WERI-Rb-1 (cell line): ENCODE data around the gene C12orf56.

ENCODE experiments used
- DNase-seq: peaks from one replicate; pipeline ENCODE4 v3.0.0-alpha.2; 2020
- H3K27ac ChIP-seq: fragments of 250-450 bp; sonication (Bioruptor Pico); 2 replicates; pipeline ENCODE4 v1.5.1; 2020; ENCODE audit warnings: mild to moderate bottlenecking, moderate library complexity
- H3K27me3 ChIP-seq: fragments of 250-450 bp; sonication (Bioruptor Pico); 2 replicates; pipeline ENCODE4 v1.5.1; 2021; ENCODE audit warnings: mild to moderate bottlenecking, low read depth, moderate library complexity; ENCODE audit not compliant: insufficient read depth, severe bottlenecking
- H3K36me3 ChIP-seq: fragments of 250-450 bp; sonication (Bioruptor Pico); 2 replicates; pipeline ENCODE4 v1.5.1; 2020; ENCODE audit warnings: mild to moderate bottlenecking, moderate library complexity
- H3K4me3 ChIP-seq: 2 replicates; pipeline ENCODE4 v1.5.1; 2011; ENCODE audit warnings: low read depth, mild to moderate bottlenecking, control low read depth, low read length
- H3K9me3 ChIP-seq: fragments of 250-450 bp; sonication (Bioruptor Pico); 2 replicates; pipeline ENCODE4 v1.5.1; 2021; ENCODE audit warnings: mild to moderate bottlenecking, moderate library complexity; ENCODE audit not compliant: severe bottlenecking
- CTCF ChIP-seq: IDR thresholded peaks from 2 replicates; pipeline ENCODE4 v1.5.1; 2011; ENCODE audit warnings: low read depth, mild to moderate bottlenecking, control low read depth, inconsistent platforms, low read length

The C12orf56 gene

GRCh38 chr12:64400041-64400440 is 9.5 kb upstream of the C12orf56 start:
- Histone ChIP-seq H3K36me3 (peaks cover 3% of the 10 kb centered on the region), H3K27ac (no peak overlapping the region), H3K27me3 (no peaks in the 10 kb centered on the region), H3K9me3 (no peaks in the 10 kb centered on the region), H3K4me3 (no peak overlapping the region)
- no peak for DNase-seq
- TF ChIP-seq CTCF: no peak

- Histone ChIP-seq H3K9me3 (no peaks in the 10 kb centered on the region), H3K27me3 (no peaks in the 10 kb centered on the region), H3K27ac (no peak overlapping the region), H3K4me3 (no peak overlapping the region), H3K36me3 (no peaks in the 10 kb centered on the region)
- DNase-seq: no peak
- TF ChIP-seq CTCF: no peak
Observed at GRCh38 chr12:64395739-64396138, 5.2 kb upstream of the C12orf56 start.

GRCh38 chr12:64392221-64392620 is 1.7 kb upstream of the C12orf56 start:
- no peak overlapping the region for H3K27ac ChIP-seq
- DNase-seq: no peak
- no peaks in the 10 kb centered on the region for H3K27me3 ChIP-seq
- no peaks in the 10 kb centered on the region for H3K36me3 ChIP-seq
- H3K4me3 ChIP-seq: no peak overlapping the region
- H3K9me3 ChIP-seq: no peaks in the 10 kb centered on the region
- TF ChIP-seq CTCF: peak; percentile 29

GRCh38 chr12:64389154-64389553 is 1.4 kb downstream of the C12orf56 start:
- DNase-seq: no peak
- no peaks in the 10 kb centered on the region for H3K27me3 ChIP-seq
- H3K36me3 ChIP-seq: no peaks in the 10 kb centered on the region
- no peak overlapping the region for H3K27ac ChIP-seq
- TF ChIP-seq CTCF: no peak
- no peak overlapping the region for H3K4me3 ChIP-seq
- H3K9me3 ChIP-seq: no peaks in the 10 kb centered on the region

- H3K36me3 ChIP-seq: no peaks in the 10 kb centered on the region
- H3K27me3 ChIP-seq: no peaks in the 10 kb centered on the region
- no peak for TF ChIP-seq CTCF
- H3K9me3 ChIP-seq: no peaks in the 10 kb centered on the region
- no peak for DNase-seq
- H3K27ac ChIP-seq: no peak overlapping the region
- H3K4me3 ChIP-seq: no peak overlapping the region
Observed at GRCh38 chr12:64387197-64387816, 3.3 kb downstream of the C12orf56 start.

- Histone ChIP-seq H3K4me3 (no peak overlapping the region), H3K36me3 (no peaks in the 10 kb centered on the region), H3K9me3 (no peaks in the 10 kb centered on the region), H3K27ac (no peak overlapping the region), H3K27me3 (no peaks in the 10 kb centered on the region)
- TF ChIP-seq CTCF: no peak
- DNase-seq: no peak
Observed at GRCh38 chr12:64385468-64385867, 5.1 kb downstream of the C12orf56 start.
